Spleen (tissue), 7 donors: ENCODE results near the gene BRF1.

Experiments
- CTCF ChIP-seq, 11 experiments: fragments of 200-600 bp in 7 of 11; fragments of 450-650 bp in 4 of 11; sonication (generic) in 4 of 11; IDR thresholded peaks in 8 of 11; conservative IDR thresholded peaks in 3 of 11; 1 replicate in 7 of 11; 2 replicates in 4 of 11; pipeline versions ENCODE4 v1.4.0 to v1.8.0; 2016 to 2021; ENCODE audit warnings: antibody characterized with exemption in 11 of 11, inconsistent platforms in 4 of 11, mild to moderate bottlenecking in 1 of 11
- POLR2A ChIP-seq, 3 donors: fragments of 450-650 bp; IDR thresholded peaks; one replicate each; pipeline ENCODE4 v1.5.1; 2017; ENCODE audit warnings: antibody characterized with exemption in 3 of 3, mild to moderate bottlenecking in 1 of 3
- POLR2AphosphoS5 ChIP-seq, 3 donors: sonication (generic); formaldehyde crosslinking; IDR thresholded peaks; one replicate each; pipeline ENCODE4 v1.5.1; 2017; ENCODE audit warnings: antibody characterized with exemption in 3 of 3
- donor health status: DM: no; HTN: no; CAD: no; lungs with moderate emphysema.
- donor health status: DM: no; HTN: no; CAD: no.
- donor health status: DM: no; HTN: no; CAD: no.

- TF ChIP-seq CTCF (IDR thresholded peaks at IDR 0.05 in 8 of 11, conservative IDR thresholded peaks at IDR 0.05 in 3 of 11), result no peak
- no peak for TF ChIP-seq POLR2A (IDR thresholded peaks at IDR 0.05)
- TF ChIP-seq POLR2AphosphoS5 (IDR thresholded peaks at IDR 0.05), result peak in 2 of 3 donors; percentile 37 to 58
Observed at GRCh38 chr14:105283899-105284298, 16.9 kb downstream of the BRF1 start.
